HG02973 (cell line): Measurements from ENCODE around the gene DYNC1I2.
"Not testable (repeated sequence)": the region's sequence is repeated elsewhere in the genome, so short reads cannot be mapped to it uniquely, and the experiment has no call there.

Experiments used
- ATAC-seq: cut with Tn5 transposase; IDR thresholded peaks from one replicate; pipeline ENCODE4 v1.9.1; 2021; ENCODE audit warnings: moderate library complexity; ENCODE audit not compliant: unreplicated experiment

DYNC1I2 gene

GRCh38 chr2:171772373-171772772, 85.1 kb downstream of the DYNC1I2 start:
- no peak for ATAC-seq

- not testable (repeated sequence) for ATAC-seq
Measured at GRCh38 chr2:171774581-171774980, 87.3 kb downstream of the DYNC1I2 start.

- ATAC-seq = no peak
Measured at GRCh38 chr2:171778515-171778914, 91.2 kb downstream of the DYNC1I2 start.

GRCh38 chr2:171785450-171785849, 98.2 kb downstream of the DYNC1I2 start:
- ATAC-seq = no peak

GRCh38 chr2:171787333-171788072, 100.2 kb downstream of the DYNC1I2 start:
- no peak for ATAC-seq

GRCh38 chr2:171788316-171788993, 101.2 kb downstream of the DYNC1I2 start:
- no peak for ATAC-seq

- no peak for ATAC-seq
Measured at GRCh38 chr2:171789956-171790355, 102.7 kb downstream of the DYNC1I2 start.

GRCh38 chr2:171791361-171791760, 104.1 kb downstream of the DYNC1I2 start:
- no peak for ATAC-seq

- no peak for ATAC-seq
Measured at GRCh38 chr2:171792157-171792556, 104.9 kb downstream of the DYNC1I2 start.

GRCh38 chr2:171792886-171793580, 105.8 kb downstream of the DYNC1I2 start:
- ATAC-seq = no peak

GRCh38 chr2:171793691-171794678, 106.7 kb downstream of the DYNC1I2 start:
- ATAC-seq = no peak

- ATAC-seq = no peak
Measured at GRCh38 chr2:171794918-171795317, 107.6 kb downstream of the DYNC1I2 start.
